Caki2 (cell line): ENCODE measurements around the gene BPIFB2. TPM values are rescaled to one million over a fixed set of nuclear protein-coding genes. Genes with fewer than 3 reads are reported as not detected.

Experiments
- DNase-seq: peaks from one replicate; pipeline ENCODE4 v3.0.0-alpha.2; 2015; ENCODE audit warnings: low read depth
- in situ Hi-C: cut with HindIII; loops from 2 replicates; pipeline ENCODE4 v1.10.0; 2016; ENCODE audit warnings: low sequenced_read_pairs, low pct_unique_long_range_greater_than_20kb, mixed read lengths
- total RNA-seq: library from RNA; depleted of rRNA; stranded (reverse); fragments of >200 nt; shearing (Covaris generic); gene quantifications from 2 replicates; pipeline ENCODE4 v1.2.3, GENCODE V29; 2014; ENCODE audit warnings: low replicate concordance

The BPIFB2 gene
- total RNA-seq, 1 experiment from 2014 or later: not detected

GRCh38 chr20:33046412-33046811, 38.9 kb downstream of the BPIFB2 start:
- no peak for DNase-seq
- in situ Hi-C loops: no loop called here

GRCh38 chr20:33051333-33051732, 43.8 kb downstream of the BPIFB2 start:
- DNase-seq: no peak
- in situ Hi-C loops: no loop called here

GRCh38 chr20:33053291-33054106, 46.0 kb downstream of the BPIFB2 start, which contains the start of gene BPIFB3:
Gene BPIFB3, plus strand, starts transcription at chr20:33053903. Its CDS starts 1,533 bp downstream, at chr20:33055436.
- no peak for DNase-seq
- in situ Hi-C loops: no loop called here

- DNase-seq: no peak
- in situ Hi-C loops: no loop called here
Measured at GRCh38 chr20:33054381-33054780, 46.9 kb downstream of the BPIFB2 start.

GRCh38 chr20:33054791-33055190, 47.3 kb downstream of the BPIFB2 start:
- DNase-seq: no peak
- in situ Hi-C loops: no loop called here

GRCh38 chr20:33059136-33059535, 51.6 kb downstream of the BPIFB2 start:
- in situ Hi-C loops: no loop called here
- DNase-seq: no peak

GRCh38 chr20:33059741-33060390, 52.4 kb downstream of the BPIFB2 start:
- in situ Hi-C loops: no loop called here

GRCh38 chr20:33061658-33062028, 54.1 kb downstream of the BPIFB2 start:
- in situ Hi-C loops: no loop called here
- DNase-seq: no peak

More at GRCh38 chr20:33059741-33060390, 52.4 kb downstream of the BPIFB2 start:
- no peak for DNase-seq

GRCh38 chr20:33062105-33062824, 54.8 kb downstream of the BPIFB2 start:
- in situ Hi-C loops: no loop called here
- no peak for DNase-seq

GRCh38 chr20:33062825-33063149, 55.3 kb downstream of the BPIFB2 start:
- in situ Hi-C loops: no loop called here
- DNase-seq: no peak

GRCh38 chr20:33063271-33063670, 55.8 kb downstream of the BPIFB2 start:
- in situ Hi-C loops: no loop called here

GRCh38 chr20:33064572-33065287, 57.2 kb downstream of the BPIFB2 start:
- in situ Hi-C loops: no loop called here
- DNase-seq: no peak

More at GRCh38 chr20:33063271-33063670, 55.8 kb downstream of the BPIFB2 start:
- no peak for DNase-seq

GRCh38 chr20:33065785-33066184, 58.3 kb downstream of the BPIFB2 start:
- no peak for DNase-seq
- in situ Hi-C loops: no loop called here

GRCh38 chr20:33067806-33068205, 60.3 kb downstream of the BPIFB2 start:
- in situ Hi-C loops: no loop called here
- DNase-seq: no peak

GRCh38 chr20:33068251-33068939, 60.9 kb downstream of the BPIFB2 start:
- in situ Hi-C loops: no loop called here
- no peak for DNase-seq

- no peak for DNase-seq
- in situ Hi-C loops: loop anchor here (10.0 kb wide), 1 partner anchor 145 kb away; no protein-coding TSS in a partner anchor
Measured at GRCh38 chr20:33069673-33070072, 62.2 kb downstream of the BPIFB2 start.

GRCh38 chr20:33070111-33071053, 62.9 kb downstream of the BPIFB2 start:
- in situ Hi-C loops: loop anchor here (10.0 kb wide), 1 partner anchor 146 kb away; no protein-coding TSS in a partner anchor
- no peak for DNase-seq
